HCT116 (cell line): ENCODE measurements around the gene FKBP4.

Experiments
- ELF1 ChIP-seq: IDR thresholded peaks from 2 replicates; pipeline ENCODE4 v1.6.1; 2012; ENCODE audit warnings: low read depth, borderline replicate concordance
- EZH2 ChIP-seq: fragments of 200-600 bp; sonication (generic); IDR thresholded peaks from 2 replicates; pipeline ENCODE4 v1.6.1; 2017; ENCODE audit warnings: antibody characterized with exemption, mixed run types
- EZH2phosphoT487 ChIP-seq: fragments of 200-600 bp; IDR thresholded peaks from 2 replicates; pipeline ENCODE4 v1.6.1; 2018; ENCODE audit warnings: antibody characterized with exemption, borderline replicate concordance
- POLR2A ChIP-seq: IDR thresholded peaks from 2 replicates; pipeline ENCODE4 v1.7.0; 2011; ENCODE audit warnings: borderline replicate concordance; ENCODE audit not compliant: insufficient read depth, insufficient read length; ENCODE audit errors: extremely low read depth
- POLR2AphosphoS5 ChIP-seq: IDR thresholded peaks from 2 replicates; pipeline ENCODE4 v1.6.1; 2011; ENCODE audit warnings: mild to moderate bottlenecking, low read depth, low read length, moderate library complexity
- RAD21 ChIP-seq: IDR thresholded peaks from 2 replicates; pipeline ENCODE4 v1.6.1; 2012; ENCODE audit warnings: low read depth, mild to moderate bottlenecking
- SIN3A ChIP-seq: IDR thresholded peaks from 2 replicates; pipeline ENCODE4 v1.6.1; 2012; ENCODE audit warnings: low read depth
- TCF7L2 ChIP-seq: IDR thresholded peaks from 2 replicates; pipeline ENCODE4 v1.7.0; 2011; ENCODE audit warnings: borderline replicate concordance, inconsistent platforms; ENCODE audit not compliant: insufficient read depth, insufficient read length; ENCODE audit errors: extremely low read depth
- ZFX ChIP-seq: fragments of 450-650 bp; IDR thresholded peaks from 2 replicates; pipeline ENCODE4 v1.6.1; 2017
- ZNF274 ChIP-seq: fragments of 200-500 bp; sonication (Bioruptor generic); IDR thresholded peaks from 2 replicates; pipeline ENCODE4 v1.6.1; 2014; ENCODE audit warnings: mild to moderate bottlenecking, low read depth, low read length, inconsistent platforms
- TF ChIP-seq, protein P1 (sequence below), 3 experiments: fragments of 200-600 bp in 1 of 3; sonication (generic) in 1 of 3; IDR thresholded peaks in 2 of 3; conservative IDR thresholded peaks in 1 of 3; 2 replicates each; pipeline ENCODE4 v1.5.1; 2012 to 2017; ENCODE audit warnings: low read depth in 2 of 3, low read length in 2 of 3, antibody characterized with exemption in 1 of 3, borderline replicate concordance in 1 of 3, control low read depth in 1 of 3, mild to moderate bottlenecking in 1 of 3, mixed read lengths in 1 of 3, mixed run types in 1 of 3, moderate library complexity in 1 of 3; ENCODE audit not compliant: insufficient read depth in 1 of 3
- TF ChIP-seq, protein P2 (sequence below): IDR thresholded peaks from 2 replicates; pipeline ENCODE4 v1.6.1; 2011; ENCODE audit warnings: mild to moderate bottlenecking, low read length, moderate library complexity; ENCODE audit not compliant: insufficient replicate concordance; ENCODE audit errors: extremely low read depth
- TF ChIP-seq, protein P3 (sequence below): IDR thresholded peaks from 2 replicates; pipeline ENCODE4 v1.6.1; 2012
- TF ChIP-seq, protein P4 (sequence below): IDR thresholded peaks from 2 replicates; pipeline ENCODE4 v1.6.1; 2012

DNA sequence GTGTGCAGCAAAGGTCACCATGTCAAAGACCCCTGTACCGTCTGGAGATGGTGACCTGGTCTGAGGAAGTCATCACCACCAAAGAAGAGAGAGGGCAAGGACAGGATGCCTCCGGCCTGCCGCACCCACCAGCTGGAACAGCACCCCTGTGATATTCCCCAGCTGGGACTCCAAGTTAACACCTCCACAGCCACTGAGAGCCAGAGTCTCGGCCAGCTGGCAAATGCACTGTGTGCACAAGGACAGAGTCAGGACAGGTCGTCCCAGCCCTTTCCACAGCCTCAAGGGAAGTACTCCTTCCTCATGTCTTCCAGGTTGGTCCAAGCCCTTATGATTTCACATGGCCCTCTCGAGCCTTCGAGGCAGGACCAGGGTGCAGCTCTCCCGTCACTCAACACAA lies 19.3 kb upstream of the FKBP4 start:
- TF ChIP-seq EZH2, result no peak
- no peak for TF ChIP-seq TCF7L2
- TF ChIP-seq, protein P1, sequence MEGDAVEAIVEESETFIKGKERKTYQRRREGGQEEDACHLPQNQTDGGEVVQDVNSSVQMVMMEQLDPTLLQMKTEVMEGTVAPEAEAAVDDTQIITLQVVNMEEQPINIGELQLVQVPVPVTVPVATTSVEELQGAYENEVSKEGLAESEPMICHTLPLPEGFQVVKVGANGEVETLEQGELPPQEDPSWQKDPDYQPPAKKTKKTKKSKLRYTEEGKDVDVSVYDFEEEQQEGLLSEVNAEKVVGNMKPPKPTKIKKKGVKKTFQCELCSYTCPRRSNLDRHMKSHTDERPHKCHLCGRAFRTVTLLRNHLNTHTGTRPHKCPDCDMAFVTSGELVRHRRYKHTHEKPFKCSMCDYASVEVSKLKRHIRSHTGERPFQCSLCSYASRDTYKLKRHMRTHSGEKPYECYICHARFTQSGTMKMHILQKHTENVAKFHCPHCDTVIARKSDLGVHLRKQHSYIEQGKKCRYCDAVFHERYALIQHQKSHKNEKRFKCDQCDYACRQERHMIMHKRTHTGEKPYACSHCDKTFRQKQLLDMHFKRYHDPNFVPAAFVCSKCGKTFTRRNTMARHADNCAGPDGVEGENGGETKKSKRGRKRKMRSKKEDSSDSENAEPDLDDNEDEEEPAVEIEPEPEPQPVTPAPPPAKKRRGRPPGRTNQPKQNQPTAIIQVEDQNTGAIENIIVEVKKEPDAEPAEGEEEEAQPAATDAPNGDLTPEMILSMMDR (IDR thresholded peaks at IDR 0.05 in 2 of 3, conservative IDR thresholded peaks at IDR 0.05 in 1 of 3; ENCODE audit: borderline replicate concordance in 1 of 3, insufficient read depth in 1 of 3, low read depth in 2 of 3, low read length in 2 of 3), result no peak
- no peak for TF ChIP-seq POLR2A
- TF ChIP-seq ZFX, result no peak
- no peak for TF ChIP-seq RAD21
- no peak for TF ChIP-seq ZNF274
- TF ChIP-seq EZH2phosphoT487, result no peak
- no peak for TF ChIP-seq SIN3A
- TF ChIP-seq, protein P2, sequence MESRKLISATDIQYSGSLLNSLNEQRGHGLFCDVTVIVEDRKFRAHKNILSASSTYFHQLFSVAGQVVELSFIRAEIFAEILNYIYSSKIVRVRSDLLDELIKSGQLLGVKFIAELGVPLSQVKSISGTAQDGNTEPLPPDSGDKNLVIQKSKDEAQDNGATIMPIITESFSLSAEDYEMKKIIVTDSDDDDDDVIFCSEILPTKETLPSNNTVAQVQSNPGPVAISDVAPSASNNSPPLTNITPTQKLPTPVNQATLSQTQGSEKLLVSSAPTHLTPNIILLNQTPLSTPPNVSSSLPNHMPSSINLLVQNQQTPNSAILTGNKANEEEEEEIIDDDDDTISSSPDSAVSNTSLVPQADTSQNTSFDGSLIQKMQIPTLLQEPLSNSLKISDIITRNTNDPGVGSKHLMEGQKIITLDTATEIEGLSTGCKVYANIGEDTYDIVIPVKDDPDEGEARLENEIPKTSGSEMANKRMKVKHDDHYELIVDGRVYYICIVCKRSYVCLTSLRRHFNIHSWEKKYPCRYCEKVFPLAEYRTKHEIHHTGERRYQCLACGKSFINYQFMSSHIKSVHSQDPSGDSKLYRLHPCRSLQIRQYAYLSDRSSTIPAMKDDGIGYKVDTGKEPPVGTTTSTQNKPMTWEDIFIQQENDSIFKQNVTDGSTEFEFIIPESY, result no peak
- TF ChIP-seq, protein P3, sequence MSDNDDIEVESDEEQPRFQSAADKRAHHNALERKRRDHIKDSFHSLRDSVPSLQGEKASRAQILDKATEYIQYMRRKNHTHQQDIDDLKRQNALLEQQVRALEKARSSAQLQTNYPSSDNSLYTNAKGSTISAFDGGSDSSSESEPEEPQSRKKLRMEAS, result no peak
- TF ChIP-seq, protein P4, sequence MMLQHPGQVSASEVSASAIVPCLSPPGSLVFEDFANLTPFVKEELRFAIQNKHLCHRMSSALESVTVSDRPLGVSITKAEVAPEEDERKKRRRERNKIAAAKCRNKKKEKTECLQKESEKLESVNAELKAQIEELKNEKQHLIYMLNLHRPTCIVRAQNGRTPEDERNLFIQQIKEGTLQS, result no peak
- no peak for TF ChIP-seq POLR2AphosphoS5
- no peak for TF ChIP-seq ELF1
